MM.1S (cell line): ENCODE data around the gene BOLL.

Experiments used
- EZH2 ChIP-seq: fragments of 300-600 bp; sonication (generic); optimal IDR thresholded peaks from 2 replicates; pipeline ENCODE3; 2017; ENCODE audit warnings: low read depth, mild to moderate bottlenecking, antibody characterized with exemption, low read length, mixed read lengths
- EZH2phosphoT487 ChIP-seq: fragments of 300-600 bp; sonication (generic); IDR thresholded peaks from 2 replicates; pipeline ENCODE4 v1.6.1; 2018; ENCODE audit warnings: antibody characterized with exemption, low read length
- TF ChIP-seq, protein P1 (sequence below): fragments of 300-600 bp; sonication (generic); IDR thresholded peaks from 2 replicates; pipeline ENCODE4 v1.5.1; 2016; ENCODE audit warnings: antibody characterized with exemption, low read length, mixed read lengths

DNA sequence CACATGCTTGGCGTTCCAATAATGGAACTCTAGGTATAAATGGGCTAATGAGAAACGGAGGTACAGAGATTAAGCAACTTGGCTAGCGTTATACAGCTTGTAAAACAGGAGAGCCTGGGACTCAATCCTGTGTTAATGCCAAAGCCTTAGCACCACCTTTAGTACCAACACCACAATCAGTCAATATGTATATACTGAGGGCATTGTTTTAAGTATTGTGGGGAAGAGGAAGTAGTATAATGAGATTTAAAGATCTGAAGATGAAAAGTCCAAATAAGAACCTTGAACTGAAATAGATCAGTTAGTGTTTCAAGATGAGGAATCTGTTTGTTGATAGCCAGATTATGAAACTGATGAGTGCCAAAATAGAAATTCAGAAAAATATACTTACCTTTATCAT is 71.8 kb downstream of the BOLL start:
- TF ChIP-seq, protein P1, sequence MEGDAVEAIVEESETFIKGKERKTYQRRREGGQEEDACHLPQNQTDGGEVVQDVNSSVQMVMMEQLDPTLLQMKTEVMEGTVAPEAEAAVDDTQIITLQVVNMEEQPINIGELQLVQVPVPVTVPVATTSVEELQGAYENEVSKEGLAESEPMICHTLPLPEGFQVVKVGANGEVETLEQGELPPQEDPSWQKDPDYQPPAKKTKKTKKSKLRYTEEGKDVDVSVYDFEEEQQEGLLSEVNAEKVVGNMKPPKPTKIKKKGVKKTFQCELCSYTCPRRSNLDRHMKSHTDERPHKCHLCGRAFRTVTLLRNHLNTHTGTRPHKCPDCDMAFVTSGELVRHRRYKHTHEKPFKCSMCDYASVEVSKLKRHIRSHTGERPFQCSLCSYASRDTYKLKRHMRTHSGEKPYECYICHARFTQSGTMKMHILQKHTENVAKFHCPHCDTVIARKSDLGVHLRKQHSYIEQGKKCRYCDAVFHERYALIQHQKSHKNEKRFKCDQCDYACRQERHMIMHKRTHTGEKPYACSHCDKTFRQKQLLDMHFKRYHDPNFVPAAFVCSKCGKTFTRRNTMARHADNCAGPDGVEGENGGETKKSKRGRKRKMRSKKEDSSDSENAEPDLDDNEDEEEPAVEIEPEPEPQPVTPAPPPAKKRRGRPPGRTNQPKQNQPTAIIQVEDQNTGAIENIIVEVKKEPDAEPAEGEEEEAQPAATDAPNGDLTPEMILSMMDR = no peak
- no peak for TF ChIP-seq EZH2phosphoT487
- TF ChIP-seq EZH2 = no peak
